GM19240 (cell line): ENCODE results near the gene CCDC150.
A peak's percentile ranks its signal among the peaks of the same experiment; 100 is the strongest.
"Not testable (repeated sequence)": the region's sequence is repeated elsewhere in the genome, so short reads cannot be mapped to it uniquely, and the experiment has no call there.

Source experiments
- DNase-seq: peaks from one replicate; pipeline ENCODE4 v3.0.0; 2011; ENCODE audit warnings: low spot score; ENCODE audit not compliant: insufficient read length

CCDC150 gene

GRCh38 chr2:196639180-196640030 lies at the start of gene CCDC150:
TSS of gene CCDC150 (plus strand) at chr2:196639715. CDS start at chr2:196639767, 52 bp downstream.
- DNase-seq: peak; percentile 83

GRCh38 chr2:196590286-196590685 lies 49.2 kb upstream of the CCDC150 start:
- DNase-seq: no peak

- no peak for DNase-seq
Observed at GRCh38 chr2:196591004-196591403, 48.5 kb upstream of the CCDC150 start.

GRCh38 chr2:196591621-196592022 lies 47.9 kb upstream of the CCDC150 start:
- DNase-seq: no peak

GRCh38 chr2:196592331-196592910 lies 47.1 kb upstream of the CCDC150 start:
- DNase-seq: no peak

- peak; percentile 21 for DNase-seq
Observed at GRCh38 chr2:196592911-196593881, 46.3 kb upstream of the CCDC150 start, which contains the start of gene HECW2. TSS of gene HECW2 (minus strand) at chr2:196593554.

GRCh38 chr2:196594158-196594557 lies 45.4 kb upstream of the CCDC150 start:
- DNase-seq: no peak

GRCh38 chr2:196597531-196597930 lies 42.0 kb upstream of the CCDC150 start:
- DNase-seq: no peak

GRCh38 chr2:196598412-196598811 lies 41.1 kb upstream of the CCDC150 start:
- DNase-seq: no peak

- DNase-seq: no peak
Observed at GRCh38 chr2:196598846-196599245, 40.7 kb upstream of the CCDC150 start.

GRCh38 chr2:196601430-196602306 lies 37.8 kb upstream of the CCDC150 start:
- no peak for DNase-seq

- no peak for DNase-seq
Observed at GRCh38 chr2:196604196-196604595, 35.3 kb upstream of the CCDC150 start.

- no peak for DNase-seq
Observed at GRCh38 chr2:196606516-196606915, 33.0 kb upstream of the CCDC150 start.

GRCh38 chr2:196607073-196607472 lies 32.4 kb upstream of the CCDC150 start:
- DNase-seq: no peak

- not testable (repeated sequence) for DNase-seq
Observed at GRCh38 chr2:196607896-196608295, 31.6 kb upstream of the CCDC150 start.

- DNase-seq: no peak
Observed at GRCh38 chr2:196609806-196610205, 29.7 kb upstream of the CCDC150 start.

- DNase-seq: no peak
Observed at GRCh38 chr2:196610796-196611195, 28.7 kb upstream of the CCDC150 start.

GRCh38 chr2:196613302-196613701 lies 26.2 kb upstream of the CCDC150 start:
- no peak for DNase-seq

GRCh38 chr2:196617430-196617829 lies 22.1 kb upstream of the CCDC150 start:
- no peak for DNase-seq

- DNase-seq: no peak
Observed at GRCh38 chr2:196618661-196619060, 20.9 kb upstream of the CCDC150 start.

- DNase-seq: no peak
Observed at GRCh38 chr2:196630531-196630930, 9.0 kb upstream of the CCDC150 start.
